Lower lobe of right lung (tissue), 2 donors: ENCODE data around the gene SMS. TPM values are rescaled to one million over a fixed set of nuclear protein-coding genes. Genes with fewer than 3 reads are reported as not detected.

ENCODE experiments used
- ATAC-seq, 2 donors: fragments of 200-7000 bp; cut with Tn5 transposase; one replicate each; pipeline ENCODE4 v1.9.1; 2020 to 2022; ENCODE audit warnings: mild to moderate bottlenecking in 2 of 2, moderate library complexity in 2 of 2
- DNase-seq: peaks from one replicate; pipeline ENCODE4 v3.0.0-alpha.2; 2020
- H3K27ac ChIP-seq: fragments of 200-600 bp; one replicate; pipeline ENCODE4 v1.8.0; 2022
- H3K27me3 ChIP-seq: fragments of 200-600 bp; one replicate; pipeline ENCODE4 v1.8.0; 2022; ENCODE audit warnings: low read depth
- H3K36me3 ChIP-seq: fragments of 200-600 bp; one replicate; pipeline ENCODE4 v1.8.0; 2022; ENCODE audit warnings: mild to moderate bottlenecking
- H3K4me1 ChIP-seq: fragments of 200-600 bp; one replicate; pipeline ENCODE4 v1.8.0; 2022
- H3K4me3 ChIP-seq: fragments of 200-600 bp; one replicate; pipeline ENCODE4 v1.8.0; 2022; ENCODE audit warnings: mild to moderate bottlenecking
- H3K9me3 ChIP-seq: fragments of 200-600 bp; one replicate; pipeline ENCODE4 v1.8.0; 2022
- intact Hi-C: fragments of 100-400 bp; cut with DNase I; formaldehyde crosslinking; loops from one replicate; pipeline ENCODE4 v1.11.0; 2022
- total RNA-seq: library from RNA; stranded (reverse); fragmentation: NEBNext Ultra II Directional; extraction: Animal tissue kit (Norgen Biotek cat#: 25700); gene quantifications from one replicate; pipeline ENCODE4 v1.2.1, GENCODE V29; 2021
- TF ChIP-seq, protein P1 (sequence below): fragments of 200-600 bp; IDR thresholded peaks from one replicate; pipeline ENCODE4 v1.8.0; 2022; ENCODE audit warnings: antibody characterized with exemption, mild to moderate bottlenecking
- donor health status: DM: no; HTN: yes; CAD: no; lungs with severe emphysema.

Gene SMS
- total RNA-seq, 1 donor from 2014 or later: 53.7 TPM

GRCh38 chrX:21912220-21912619 is 28.3 kb upstream of the SMS start:
- Histone ChIP-seq H3K36me3 (no peaks in the 10 kb centered on the region), H3K4me1 (no peaks in the 10 kb centered on the region), H3K27me3 (no peaks in the 10 kb centered on the region), H3K9me3 (no peaks in the 10 kb centered on the region), H3K27ac (no peak overlapping the region), H3K4me3 (no peak overlapping the region)
- TF ChIP-seq, protein P1, sequence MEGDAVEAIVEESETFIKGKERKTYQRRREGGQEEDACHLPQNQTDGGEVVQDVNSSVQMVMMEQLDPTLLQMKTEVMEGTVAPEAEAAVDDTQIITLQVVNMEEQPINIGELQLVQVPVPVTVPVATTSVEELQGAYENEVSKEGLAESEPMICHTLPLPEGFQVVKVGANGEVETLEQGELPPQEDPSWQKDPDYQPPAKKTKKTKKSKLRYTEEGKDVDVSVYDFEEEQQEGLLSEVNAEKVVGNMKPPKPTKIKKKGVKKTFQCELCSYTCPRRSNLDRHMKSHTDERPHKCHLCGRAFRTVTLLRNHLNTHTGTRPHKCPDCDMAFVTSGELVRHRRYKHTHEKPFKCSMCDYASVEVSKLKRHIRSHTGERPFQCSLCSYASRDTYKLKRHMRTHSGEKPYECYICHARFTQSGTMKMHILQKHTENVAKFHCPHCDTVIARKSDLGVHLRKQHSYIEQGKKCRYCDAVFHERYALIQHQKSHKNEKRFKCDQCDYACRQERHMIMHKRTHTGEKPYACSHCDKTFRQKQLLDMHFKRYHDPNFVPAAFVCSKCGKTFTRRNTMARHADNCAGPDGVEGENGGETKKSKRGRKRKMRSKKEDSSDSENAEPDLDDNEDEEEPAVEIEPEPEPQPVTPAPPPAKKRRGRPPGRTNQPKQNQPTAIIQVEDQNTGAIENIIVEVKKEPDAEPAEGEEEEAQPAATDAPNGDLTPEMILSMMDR: no peak
- DNase-seq (no peak), ATAC-seq (no peak)
- intact Hi-C loops: no loop called here

- no peaks in the 10 kb centered on the region for H3K36me3 ChIP-seq
- TF ChIP-seq, protein P1: no peak
- intact Hi-C loops: no loop called here
- no peak overlapping the region for H3K27ac ChIP-seq
- no peaks in the 10 kb centered on the region for H3K27me3 ChIP-seq
- ATAC-seq (no peak), DNase-seq (no peak)
- H3K4me3 ChIP-seq: no peak overlapping the region
- no peaks in the 10 kb centered on the region for H3K9me3 ChIP-seq
- no peaks in the 10 kb centered on the region for H3K4me1 ChIP-seq
Measured at GRCh38 chrX:21912989-21913388, 27.5 kb upstream of the SMS start.

GRCh38 chrX:21926116-21926515 is 14.4 kb upstream of the SMS start:
- DNase-seq (no peak), ATAC-seq (no peak)
- TF ChIP-seq, protein P1: no peak
- peak overlapping the region; percentile 27 for H3K4me3 ChIP-seq
- peak overlapping the region; percentile 49 for H3K27ac ChIP-seq
- no peaks in the 10 kb centered on the region for H3K4me1 ChIP-seq
- intact Hi-C loops: no loop called here
- H3K27me3 ChIP-seq: no peaks in the 10 kb centered on the region
- H3K9me3 ChIP-seq: no peaks in the 10 kb centered on the region
- H3K36me3 ChIP-seq: no peaks in the 10 kb centered on the region

GRCh38 chrX:21926527-21927278 is 13.8 kb upstream of the SMS start:
- TF ChIP-seq, protein P1: no peak

GRCh38 chrX:21929209-21929608 is 11.3 kb upstream of the SMS start:
- Histone ChIP-seq H3K27ac (no peak overlapping the region), H3K27me3 (no peaks in the 10 kb centered on the region), H3K4me3 (no peak overlapping the region), H3K9me3 (no peaks in the 10 kb centered on the region), H3K4me1 (no peaks in the 10 kb centered on the region), H3K36me3 (no peaks in the 10 kb centered on the region)
- intact Hi-C loops: no loop called here
- TF ChIP-seq, protein P1: no peak
- DNase-seq (no peak), ATAC-seq (no peak)

More at GRCh38 chrX:21926527-21927278, 13.8 kb upstream of the SMS start:
- H3K4me3 ChIP-seq: peak overlapping the region; percentile 27
- H3K9me3 ChIP-seq: no peaks in the 10 kb centered on the region
- peak overlapping the region; percentile 49 for H3K27ac ChIP-seq
- H3K36me3 ChIP-seq: no peaks in the 10 kb centered on the region
- ATAC-seq: peak in 1 of 2 donors; percentile 59
- no peak for DNase-seq
- intact Hi-C loops: no loop called here
- no peaks in the 10 kb centered on the region for H3K4me1 ChIP-seq
- H3K27me3 ChIP-seq: no peaks in the 10 kb centered on the region
